Measurements from ENCODE around the gene PYHIN1.

- TF ChIP-seq CTCF (IDR thresholded peaks at IDR 0.05 in 4 of 5, conservative IDR thresholded peaks at IDR 0.05 in 1 of 5) (no peak), POLR2A (IDR thresholded peaks at IDR 0.05) (no peak)
These were observed 11.1 kb downstream of the PYHIN1 start for GRCh38 chr1:158942490-158942889.

Measured in gastrocnemius medialis (tissue), 4 donors.